Tibial artery (tissue), 4 donors: ENCODE data around the gene BTBD9.

Experiments used
- DNase-seq, 2 donors: peaks; one replicate each; pipeline ENCODE4 v3.0.0-alpha.2; 2019
- H3K27ac ChIP-seq, 2 donors: fragments of 200-600 bp; sonication (generic) in 1 of 2; 1 replicate in 1 of 2; 2 replicates in 1 of 2; pipeline ENCODE4 v1.5.1; 2018 to 2019; ENCODE audit warnings: mild to moderate bottlenecking in 1 of 2
- H3K27me3 ChIP-seq, 2 donors: fragments of 200-600 bp; sonication (generic) in 1 of 2; one replicate each; pipeline versions ENCODE4 v1.5.1 to v1.6.0; 2016 to 2019
- H3K36me3 ChIP-seq, 3 donors: fragments of 200-600 bp; sonication (generic) in 2 of 3; one replicate each; pipeline ENCODE4 v1.5.1; 2016 to 2019; ENCODE audit warnings: mild to moderate bottlenecking in 2 of 3
- H3K4me1 ChIP-seq, 4 donors: fragments of 200-600 bp; sonication (generic) in 2 of 4; 1 replicate in 3 of 4; 2 replicates in 1 of 4; pipeline ENCODE4 v1.5.1; 2016 to 2019
- H3K4me3 ChIP-seq, 2 donors: fragments of 200-600 bp; sonication (generic) in 1 of 2; 1 replicate in 1 of 2; 2 replicates in 1 of 2; pipeline ENCODE4 v1.5.1; 2018 to 2019; ENCODE audit warnings: mild to moderate bottlenecking in 2 of 2
- H3K9me3 ChIP-seq, 3 donors: fragments of 200-600 bp; sonication (generic) in 1 of 3; one replicate each; pipeline ENCODE4 v1.5.1; 2016 to 2019
- CTCF ChIP-seq, 2 experiments: fragments of 200-600 bp in 1 of 2; fragments of 450-650 bp in 1 of 2; IDR thresholded peaks; one replicate each; pipeline ENCODE4 v1.5.1; 2017 to 2019; ENCODE audit warnings: antibody characterized with exemption in 2 of 2, mild to moderate bottlenecking in 1 of 2, moderate library complexity in 1 of 2
- intact Hi-C: fragments of 100-400 bp; cut with DNase I; formaldehyde crosslinking; loops from one replicate; pipeline ENCODE4 v1.15.0; 2023; ENCODE audit warnings: low total_unique reads

The BTBD9 gene

DNA sequence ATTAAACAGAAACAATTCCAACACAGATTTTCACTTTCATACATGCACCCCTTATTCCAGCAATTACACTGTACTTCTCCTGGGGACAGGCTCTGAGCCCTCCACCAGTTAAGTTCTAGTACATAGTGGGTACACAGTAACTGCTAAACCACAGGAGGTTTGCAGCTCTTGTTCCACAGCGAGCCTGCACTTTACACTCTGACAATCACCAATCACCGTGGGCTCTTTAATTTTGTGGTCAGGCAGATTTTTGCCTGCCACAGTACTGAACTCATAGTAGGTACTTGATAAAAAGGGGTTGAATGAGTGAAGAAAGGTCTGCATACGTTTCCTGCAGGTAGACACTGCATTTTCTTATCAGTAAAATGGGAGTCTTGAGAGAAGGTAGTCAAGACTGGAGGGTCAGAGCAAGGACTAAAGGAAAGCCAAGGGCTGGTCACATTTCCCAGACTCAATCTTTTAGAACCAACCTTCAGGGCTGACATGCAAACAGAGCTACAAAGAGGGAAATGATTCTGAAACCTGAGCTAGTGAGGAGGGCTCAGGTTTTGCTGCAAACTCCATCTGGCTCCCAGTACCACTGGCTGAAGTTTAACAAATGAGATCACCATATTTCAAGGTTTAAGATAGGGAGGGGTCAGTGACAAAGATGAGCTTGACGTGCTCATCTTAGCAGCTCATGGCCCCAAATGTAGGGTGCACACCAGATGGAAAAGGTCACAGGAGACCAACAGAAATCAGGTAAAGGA is 404.6 kb downstream of the BTBD9 start:
- no peaks in the 10 kb centered on the region for H3K9me3 ChIP-seq
- no peaks in the 10 kb centered on the region for H3K4me1 ChIP-seq
- TF ChIP-seq CTCF (IDR thresholded peaks at IDR 0.05): no peak
- H3K4me3 ChIP-seq: no peak overlapping the region
- H3K27me3 ChIP-seq: no peaks in the 10 kb centered on the region
- no peak overlapping the region for H3K27ac ChIP-seq
- no peaks in the 10 kb centered on the region for H3K36me3 ChIP-seq
- DNase-seq: no peak
- intact Hi-C loops: no loop called here

GRCh38 chr6:38234141-38234540 is 405.6 kb downstream of the BTBD9 start:
- Histone ChIP-seq H3K4me3 (no peak overlapping the region), H3K4me1 (no peaks in the 10 kb centered on the region), H3K27me3 (no peaks in the 10 kb centered on the region), H3K36me3 (no peaks in the 10 kb centered on the region), H3K27ac (no peak overlapping the region), H3K9me3 (no peaks in the 10 kb centered on the region)
- no peak for DNase-seq
- intact Hi-C loops: no loop called here
- no peak for TF ChIP-seq CTCF (IDR thresholded peaks at IDR 0.05)

- H3K36me3 ChIP-seq: no peaks in the 10 kb centered on the region
- no peaks in the 10 kb centered on the region for H3K27me3 ChIP-seq
- no peaks in the 10 kb centered on the region for H3K9me3 ChIP-seq
- H3K4me1 ChIP-seq: no peaks in the 10 kb centered on the region
- H3K4me3 ChIP-seq: no peak overlapping the region
- TF ChIP-seq CTCF (IDR thresholded peaks at IDR 0.05): no peak
- no peak for DNase-seq
- intact Hi-C loops: no loop called here
- H3K27ac ChIP-seq: no peak overlapping the region
Observed at GRCh38 chr6:38233161-38233791, 406.5 kb downstream of the BTBD9 start.

DNA sequence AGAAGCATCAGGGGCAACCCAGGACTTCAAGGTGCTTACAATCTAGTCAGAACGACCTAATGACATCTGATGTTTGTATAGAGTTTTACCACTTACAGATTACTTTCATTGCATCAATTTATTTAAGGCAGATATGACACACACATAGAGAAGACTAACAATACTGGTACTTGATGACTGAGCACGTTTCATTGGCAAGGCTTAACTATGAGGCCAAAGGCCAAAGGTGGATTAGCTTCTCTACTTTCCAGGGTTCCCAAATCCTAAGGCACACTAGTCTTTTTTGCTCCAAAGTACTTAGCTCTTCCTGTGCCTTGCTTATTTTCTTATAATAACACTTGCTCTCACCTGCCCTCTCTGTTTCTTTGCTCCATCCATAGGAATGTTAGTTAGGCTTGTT is 414.0 kb downstream of the BTBD9 start:
- H3K4me1 ChIP-seq: peaks cover 0 to 7% (median 0%) of the 10 kb centered on the region in 4 donors
- no peak for DNase-seq

GRCh38 chr6:38221251-38221650 is 418.5 kb downstream of the BTBD9 start:
- Histone ChIP-seq H3K27me3 (no peaks in the 10 kb centered on the region), H3K9me3 (no peaks in the 10 kb centered on the region), H3K4me3 (no peak overlapping the region), H3K27ac (no peak overlapping the region), H3K36me3 (no peaks in the 10 kb centered on the region), H3K4me1 (peaks cover 0 to 7% (median 0%) of the 10 kb centered on the region in 4 donors)
- DNase-seq: no peak
- no peak for TF ChIP-seq CTCF (IDR thresholded peaks at IDR 0.05)
- intact Hi-C loops: no loop called here

More for the DNA sequence above, 414.0 kb downstream of the BTBD9 start:
- Histone ChIP-seq H3K9me3 (no peaks in the 10 kb centered on the region), H3K4me3 (no peak overlapping the region), H3K27me3 (no peaks in the 10 kb centered on the region), H3K27ac (no peak overlapping the region), H3K36me3 (no peaks in the 10 kb centered on the region)
- intact Hi-C loops: no loop called here
- TF ChIP-seq CTCF (IDR thresholded peaks at IDR 0.05): no peak
